ENCODE measurements around the gene NRAP.

NRAP gene

GRCh38 chr10:113646336-113647201 is 17.3 kb downstream of the NRAP start:
- no peak for TF ChIP-seq CTCF (IDR thresholded peaks at IDR 0.05; ENCODE audit: low read depth, low read length, missing control alignments)
- no peak overlapping the region for H3K4me3 ChIP-seq (ENCODE audit: low read depth, low read length)
- no peaks in the 10 kb centered on the region for H3K27me3 ChIP-seq (replicated peaks)
- in situ Hi-C loops (cut with HindIII; ENCODE audit: low pct_ligation_motif_present, low sequenced_read_pairs), result no loop called here
- no peaks in the 10 kb centered on the region for H3K36me3 ChIP-seq (replicated peaks)
- no peak overlapping the region for H3K27ac ChIP-seq
- DNase-seq, result no peak

GRCh38 chr10:113644185-113645120 is 19.4 kb downstream of the NRAP start:
- DNase-seq, result peak; percentile 31
- Histone ChIP-seq H3K27ac (no peak overlapping the region), H3K36me3 (replicated peaks) (no peaks in the 10 kb centered on the region), H3K4me3 (ENCODE audit: low read depth, low read length) (no peak overlapping the region), H3K27me3 (replicated peaks) (no peaks in the 10 kb centered on the region)
- no peak for TF ChIP-seq CTCF (IDR thresholded peaks at IDR 0.05; ENCODE audit: low read depth, low read length, missing control alignments)
- in situ Hi-C loops (cut with HindIII; ENCODE audit: low pct_ligation_motif_present, low sequenced_read_pairs), result no loop called here

GRCh38 chr10:113643183-113643582 is 20.7 kb downstream of the NRAP start:
- Histone ChIP-seq H3K4me3 (ENCODE audit: low read depth, low read length) (no peak overlapping the region), H3K36me3 (replicated peaks) (no peaks in the 10 kb centered on the region), H3K27ac (no peak overlapping the region), H3K27me3 (replicated peaks) (no peaks in the 10 kb centered on the region)
- TF ChIP-seq CTCF (IDR thresholded peaks at IDR 0.05; ENCODE audit: low read depth, low read length, missing control alignments), result no peak
- in situ Hi-C loops (cut with HindIII; ENCODE audit: low pct_ligation_motif_present, low sequenced_read_pairs), result no loop called here
- DNase-seq, result no peak

- Histone ChIP-seq H3K36me3 (replicated peaks) (no peaks in the 10 kb centered on the region), H3K27ac (no peak overlapping the region), H3K27me3 (replicated peaks) (no peaks in the 10 kb centered on the region), H3K4me3 (ENCODE audit: low read depth, low read length) (no peak overlapping the region)
- in situ Hi-C loops (cut with HindIII; ENCODE audit: low pct_ligation_motif_present, low sequenced_read_pairs), result no loop called here
- DNase-seq, result no peak
- TF ChIP-seq CTCF (IDR thresholded peaks at IDR 0.05; ENCODE audit: low read depth, low read length, missing control alignments), result no peak
Observed at GRCh38 chr10:113641702-113642101, 22.1 kb downstream of the NRAP start.

GRCh38 chr10:113639966-113640365 is 23.9 kb downstream of the NRAP start:
- no peaks in the 10 kb centered on the region for H3K27me3 ChIP-seq (replicated peaks)
- no peaks in the 10 kb centered on the region for H3K36me3 ChIP-seq (replicated peaks)
- DNase-seq, result no peak
- TF ChIP-seq CTCF (IDR thresholded peaks at IDR 0.05; ENCODE audit: low read depth, low read length, missing control alignments), result no peak
- no peak overlapping the region for H3K27ac ChIP-seq
- no peak overlapping the region for H3K4me3 ChIP-seq (ENCODE audit: low read depth, low read length)
- in situ Hi-C loops (cut with HindIII; ENCODE audit: low pct_ligation_motif_present, low sequenced_read_pairs), result no loop called here

Measured in brain microvascular endothelial cell (primary cell).